Hematopoietic multipotent progenitor cell treated with erythropoietin and hydrocortisone succinate and interleukin-3 and kit ligand, for 8 days (in vitro differentiated cells): ENCODE measurements around the gene SYT7.
A peak's percentile ranks its signal among the peaks of the same experiment; 100 is the strongest.

Source experiments
- DNase-seq: peaks from one replicate; pipeline ENCODE4 v3.0.0-alpha.2; 2015

SYT7 gene

DNA sequence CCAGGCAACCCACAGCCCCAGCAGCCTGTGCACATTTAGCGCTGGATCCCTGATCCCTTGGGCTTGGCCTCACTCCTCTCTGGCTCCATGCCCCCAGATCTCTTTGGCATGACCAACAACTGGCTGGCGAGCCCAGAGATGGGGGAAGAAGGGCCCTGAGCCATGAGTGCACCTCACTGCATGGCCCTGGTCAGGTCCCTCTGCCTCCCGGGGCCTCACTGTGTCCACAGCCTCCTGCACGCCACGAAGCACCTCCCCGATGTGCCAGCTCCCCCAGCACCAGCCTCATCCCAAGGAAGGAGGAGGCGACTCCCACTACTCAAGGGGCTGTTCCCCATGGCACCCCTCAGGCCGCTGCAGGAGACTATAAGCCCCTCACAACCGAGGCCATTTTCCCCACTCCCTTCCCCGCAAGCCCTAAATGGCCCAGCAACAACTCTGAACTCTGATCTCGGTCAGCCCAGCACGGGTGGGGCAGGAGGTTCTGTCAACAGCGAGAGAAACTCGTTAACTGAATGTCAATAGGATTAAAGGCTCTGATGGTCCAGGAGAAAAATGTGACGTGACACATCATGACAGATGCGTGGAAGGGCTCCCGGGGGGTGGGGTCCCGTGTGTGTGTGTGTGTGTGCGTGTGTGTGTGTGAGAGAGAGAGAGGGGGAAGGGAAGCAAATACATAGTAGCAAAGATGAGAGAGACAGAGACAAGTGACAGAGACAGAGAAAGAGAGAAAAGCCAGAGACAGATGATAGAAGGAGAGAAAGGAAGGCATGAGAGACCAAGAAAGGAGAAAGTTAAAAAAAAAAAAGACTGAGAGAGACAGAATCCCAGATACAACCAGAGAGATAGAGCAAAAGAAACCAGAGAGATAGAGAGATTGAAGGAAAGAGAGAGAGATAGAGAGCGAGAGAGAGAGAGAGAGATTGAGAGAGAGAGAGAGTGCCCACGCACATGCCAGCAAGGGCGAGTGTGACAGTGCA is 28.4 kb upstream of the SYT7 start:
- no peak for DNase-seq

DNA sequence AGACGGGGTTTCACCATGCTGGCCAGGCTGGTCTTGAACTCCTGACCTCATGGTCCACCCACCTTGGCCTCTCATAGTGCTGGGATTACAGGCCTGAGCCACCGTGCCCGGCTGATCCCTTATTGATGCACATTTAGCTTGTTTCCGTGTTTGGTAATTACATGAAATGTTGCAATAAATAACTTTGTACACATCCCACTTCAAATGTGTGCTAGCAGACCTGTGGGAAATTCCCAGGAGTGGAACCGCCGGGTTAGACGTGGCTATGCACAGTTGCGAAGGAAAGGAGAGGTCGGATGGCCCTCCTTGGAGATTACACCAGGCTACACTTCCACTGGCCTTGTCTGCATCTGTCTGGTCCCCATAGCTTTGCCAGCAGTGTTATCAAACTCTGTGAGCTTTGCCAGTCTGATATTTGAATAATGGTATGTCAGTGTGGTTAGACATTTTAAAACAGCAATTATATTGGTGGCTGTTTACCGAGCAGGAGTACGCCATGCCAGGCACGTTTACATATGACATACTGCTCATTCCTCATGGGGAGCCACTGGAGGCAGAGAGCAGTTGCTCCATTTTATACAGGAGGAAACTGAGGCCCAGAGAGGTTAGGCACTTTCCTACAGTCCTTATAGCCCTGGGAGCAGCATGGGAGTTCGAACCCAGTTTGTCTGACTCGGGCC is 27.2 kb upstream of the SYT7 start:
- no peak for DNase-seq

DNA sequence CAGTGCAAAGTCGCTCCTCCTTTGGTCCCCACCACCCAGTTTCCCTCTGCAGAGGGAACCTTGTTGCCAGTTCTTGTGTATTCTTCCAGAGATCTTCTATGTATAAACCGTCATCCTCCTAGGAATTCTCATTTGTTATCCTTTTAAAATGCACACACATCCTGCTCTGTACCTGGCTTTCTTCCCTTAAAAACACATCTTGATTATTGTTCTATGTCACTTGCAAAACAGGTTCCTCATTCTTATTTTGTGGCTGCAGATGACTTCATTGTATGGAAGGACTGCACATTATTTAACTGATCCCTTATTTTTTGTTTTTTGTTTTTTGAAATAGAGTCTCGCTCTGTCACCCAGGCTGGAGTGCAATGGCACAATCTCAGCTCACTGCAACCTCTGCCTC is 26.6 kb upstream of the SYT7 start:
- DNase-seq: no peak

DNA sequence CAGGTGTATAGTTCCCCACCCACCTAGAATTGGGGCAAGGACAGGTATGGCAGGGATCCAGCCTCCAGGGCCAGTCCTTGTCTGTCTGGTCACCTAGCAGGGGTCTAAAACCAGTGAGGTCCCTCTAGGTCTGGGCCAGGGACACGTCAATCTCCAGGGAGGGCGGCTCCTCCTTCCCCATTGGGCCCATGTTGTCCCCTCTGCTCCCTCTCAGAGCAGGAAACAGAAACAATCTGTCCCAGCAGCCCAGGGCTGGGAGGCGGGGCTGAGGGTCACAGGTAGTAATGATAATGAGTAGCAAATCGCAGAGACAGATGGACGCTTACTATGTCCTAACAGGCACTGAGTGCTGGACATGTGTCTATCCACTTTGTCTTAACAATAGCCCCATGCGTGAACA is 22.8 kb upstream of the SYT7 start:
- DNase-seq: no peak

DNA sequence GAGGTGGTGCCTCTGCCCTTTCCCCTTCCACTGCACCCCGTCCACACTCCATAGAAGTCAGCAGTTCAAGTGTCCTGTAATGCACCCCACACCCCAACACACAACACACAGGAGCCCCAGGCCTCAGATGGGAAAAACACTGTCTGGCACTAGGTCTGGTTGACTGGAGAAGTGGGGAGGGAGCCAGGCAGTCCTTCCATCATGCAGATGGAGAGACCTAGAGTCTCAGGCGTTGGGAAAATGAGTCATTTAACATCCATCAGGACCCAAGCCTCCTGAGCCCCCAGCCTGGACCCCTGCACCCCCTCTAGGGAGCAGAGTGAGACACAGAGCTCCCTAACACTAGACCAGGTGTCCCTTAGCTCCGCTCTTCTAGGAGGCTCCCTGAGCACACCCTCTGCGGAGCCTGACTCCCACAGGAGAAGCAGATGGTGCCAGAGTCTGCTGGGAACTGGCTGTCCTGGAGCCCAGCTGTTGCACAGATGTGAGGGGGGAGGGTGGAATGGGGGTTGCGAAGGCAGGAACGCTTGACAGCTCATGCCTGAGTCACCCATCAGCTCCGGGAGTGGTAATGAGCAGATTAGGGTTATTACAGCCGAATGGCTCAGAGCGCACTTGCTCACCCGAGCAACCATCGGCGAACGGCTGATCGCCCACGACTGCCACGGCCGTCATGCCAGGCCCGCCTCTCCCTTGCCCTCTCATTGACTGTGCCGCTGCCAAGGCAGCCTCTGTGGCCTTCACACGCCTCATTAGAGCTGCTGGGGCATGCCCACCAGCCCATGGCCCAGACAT is 22.1 kb upstream of the SYT7 start:
- no peak for DNase-seq

DNA sequence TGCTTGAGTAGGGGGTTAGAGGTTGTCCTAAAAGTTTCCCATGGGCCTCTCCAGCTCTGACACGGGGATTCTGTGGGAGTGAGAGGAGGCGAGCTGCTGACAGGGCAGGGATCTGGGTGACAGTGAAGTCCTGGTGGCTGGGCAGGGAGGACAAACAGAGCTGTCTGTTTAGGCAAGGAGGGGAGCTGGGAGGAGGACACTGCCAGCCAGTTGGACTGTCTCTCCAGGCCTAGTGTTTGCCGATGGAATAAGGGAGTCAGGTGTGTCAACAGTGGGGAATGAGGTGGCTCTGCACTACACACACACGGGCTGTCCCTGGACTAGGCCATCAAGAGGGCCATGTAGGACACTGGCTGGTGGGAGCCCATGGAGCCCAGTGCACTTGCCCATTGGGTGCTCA is 20.6 kb upstream of the SYT7 start:
- no peak for DNase-seq

DNA sequence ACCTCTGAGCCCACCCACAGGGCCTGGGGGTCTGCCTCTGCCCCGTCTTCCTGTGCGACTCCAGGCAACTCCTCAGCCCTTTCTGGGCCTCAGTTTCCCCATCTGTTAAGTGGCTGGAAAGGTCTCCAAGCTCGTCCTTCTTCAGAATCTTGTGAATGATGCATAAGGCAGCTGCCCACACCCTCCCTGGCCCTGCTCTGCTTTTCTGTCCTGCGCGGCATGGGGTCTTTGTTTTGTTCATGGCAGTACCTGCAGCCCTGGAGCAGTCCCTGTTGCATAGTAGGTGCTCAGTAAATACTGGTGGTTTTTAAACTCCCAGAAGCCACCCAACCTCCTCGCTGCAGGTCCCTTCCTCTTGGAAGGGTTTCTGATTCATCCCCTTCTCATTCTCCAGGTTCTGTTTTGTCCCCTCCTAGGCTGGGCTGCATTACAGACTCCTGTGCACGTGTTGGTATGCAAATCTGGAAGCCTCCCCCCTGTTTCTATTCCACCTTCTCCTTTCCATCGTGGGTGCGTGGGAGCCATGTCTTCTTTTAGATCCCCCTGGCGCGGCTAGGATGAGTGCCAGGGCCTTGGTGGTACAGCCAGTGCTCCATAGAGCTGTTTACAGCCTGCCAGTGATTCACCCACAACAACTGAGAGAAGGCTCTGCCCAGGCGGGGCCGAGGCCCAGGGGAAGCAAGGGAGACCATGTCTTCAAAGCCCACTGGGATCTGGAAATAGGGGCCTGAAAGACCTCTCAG is 19.3 kb upstream of the SYT7 start:
- no peak for DNase-seq

DNA sequence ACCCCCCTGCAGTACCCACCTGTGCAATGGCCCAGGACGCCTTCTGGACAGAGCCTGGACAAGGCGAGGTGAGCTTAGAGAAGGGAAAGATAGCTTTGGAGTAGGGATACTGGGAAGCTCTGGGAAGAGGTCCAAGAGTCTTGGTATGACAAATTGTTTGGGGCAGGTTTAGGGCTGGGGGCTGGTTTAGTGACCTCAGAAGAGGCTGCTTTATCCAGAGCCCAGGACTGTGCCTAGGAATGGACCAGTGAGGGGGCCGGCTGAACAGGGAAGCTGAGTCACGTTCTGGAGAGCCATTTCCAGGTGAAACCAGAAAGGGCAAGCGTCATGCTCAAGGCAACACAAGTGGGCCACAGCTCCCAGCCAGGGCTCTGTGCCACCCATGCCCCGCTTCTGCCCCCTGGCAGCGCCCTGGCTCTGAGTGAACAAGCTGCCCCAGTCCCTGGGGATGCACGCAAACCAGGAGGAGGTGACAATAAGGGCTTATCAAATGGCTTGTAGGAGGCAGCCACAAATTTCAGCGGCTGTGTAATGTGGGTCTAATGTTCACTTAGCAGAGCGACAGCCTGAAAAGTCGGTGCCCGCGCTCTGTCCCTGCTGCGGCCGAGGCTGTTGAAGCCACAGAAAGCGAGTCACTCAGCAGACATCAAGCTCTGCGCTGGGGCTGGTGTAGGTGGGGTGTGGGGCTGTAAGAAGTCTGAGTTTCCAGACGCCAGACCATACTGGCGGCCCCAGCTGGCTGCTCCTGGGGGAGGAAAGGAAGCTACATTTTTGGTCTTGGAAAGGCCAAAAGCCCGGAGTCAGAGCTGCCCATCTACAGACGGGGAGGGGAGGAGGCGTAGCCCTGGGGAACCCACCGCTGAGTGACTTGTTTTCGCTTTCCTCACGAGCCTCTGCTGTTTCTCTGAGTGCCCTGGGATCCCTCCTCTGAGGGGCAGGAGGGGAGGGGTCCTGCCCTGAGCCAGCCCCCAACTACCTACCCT is 18.3 kb upstream of the SYT7 start:
- no peak for DNase-seq

DNA sequence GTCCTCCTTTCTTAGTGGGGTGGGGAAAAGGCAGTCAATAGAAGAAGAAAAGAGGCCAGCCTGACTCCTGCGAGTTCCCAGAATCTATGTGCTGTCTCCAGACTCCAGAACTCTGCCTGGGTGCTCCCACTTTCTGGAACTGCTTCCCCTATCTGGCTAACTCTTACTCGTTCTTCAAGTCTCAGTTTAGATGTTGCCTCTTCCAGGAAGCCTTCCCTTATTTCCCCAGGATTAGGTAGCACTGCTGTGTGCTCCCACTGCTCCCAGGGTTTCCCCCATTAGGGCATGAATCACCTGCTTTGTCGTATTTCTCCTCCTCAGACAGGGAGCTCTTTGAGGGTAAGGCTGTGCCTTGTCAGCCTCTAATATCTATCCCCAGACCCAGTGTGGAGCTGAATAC is 17.5 kb upstream of the SYT7 start:
- DNase-seq: no peak

DNA sequence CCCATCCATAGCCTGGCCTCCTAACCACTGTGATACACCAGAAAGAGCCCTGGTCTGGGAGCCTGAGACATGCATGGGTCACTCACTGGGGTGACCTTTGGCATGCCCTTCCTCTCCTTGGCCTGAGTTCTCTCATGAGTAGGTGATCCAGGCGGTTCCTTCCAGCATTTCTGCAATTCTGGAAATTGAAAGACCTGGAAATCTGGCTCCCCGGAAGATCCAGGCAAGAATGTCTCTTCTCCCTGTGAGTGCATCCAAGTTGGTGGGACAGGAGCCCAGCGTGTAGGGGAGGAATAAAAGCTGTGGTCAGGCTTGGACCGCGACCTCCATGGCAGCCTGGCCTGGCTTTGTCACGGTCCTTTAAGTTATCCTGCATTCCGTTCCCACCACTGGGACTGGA is 16.1 kb upstream of the SYT7 start:
- no peak for DNase-seq

DNA sequence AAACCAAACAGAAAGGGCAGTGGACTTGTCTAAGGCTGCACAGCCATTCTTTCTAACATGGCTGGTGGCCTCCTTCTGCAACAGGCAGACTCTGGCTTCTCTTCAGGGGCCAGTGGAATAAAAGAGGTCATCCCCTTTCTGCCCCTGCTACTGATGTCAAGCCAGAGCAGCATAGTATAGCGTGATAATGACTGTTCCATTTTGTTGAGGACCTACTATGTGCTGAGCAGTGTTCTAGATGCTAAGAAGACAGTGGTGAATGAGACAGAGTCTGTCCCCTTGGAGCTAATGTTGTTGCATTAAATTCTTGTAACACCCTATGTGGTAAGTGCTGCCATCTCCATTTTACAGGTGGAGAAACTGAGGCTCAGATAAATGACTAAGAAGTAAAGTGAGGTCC is 15.7 kb upstream of the SYT7 start:
- DNase-seq: no peak

DNA sequence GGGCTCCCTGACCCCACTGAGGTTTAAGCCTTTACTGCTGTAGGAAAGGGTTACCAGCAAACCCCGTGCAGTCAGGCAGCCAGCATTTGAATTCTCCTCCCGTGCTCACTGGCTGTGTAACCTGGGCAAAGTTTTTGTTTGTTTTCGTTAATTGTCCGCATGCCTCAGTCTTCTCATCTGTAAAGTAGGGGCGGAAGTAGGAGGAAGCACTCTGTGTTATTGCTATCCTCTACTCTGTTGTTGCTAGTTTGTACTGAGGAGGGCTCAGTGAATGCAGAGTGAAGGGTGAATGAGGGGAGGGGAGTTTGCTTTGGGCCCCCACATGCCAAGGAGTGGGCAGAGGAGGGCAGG is 14.0 kb upstream of the SYT7 start:
- no peak for DNase-seq

DNA sequence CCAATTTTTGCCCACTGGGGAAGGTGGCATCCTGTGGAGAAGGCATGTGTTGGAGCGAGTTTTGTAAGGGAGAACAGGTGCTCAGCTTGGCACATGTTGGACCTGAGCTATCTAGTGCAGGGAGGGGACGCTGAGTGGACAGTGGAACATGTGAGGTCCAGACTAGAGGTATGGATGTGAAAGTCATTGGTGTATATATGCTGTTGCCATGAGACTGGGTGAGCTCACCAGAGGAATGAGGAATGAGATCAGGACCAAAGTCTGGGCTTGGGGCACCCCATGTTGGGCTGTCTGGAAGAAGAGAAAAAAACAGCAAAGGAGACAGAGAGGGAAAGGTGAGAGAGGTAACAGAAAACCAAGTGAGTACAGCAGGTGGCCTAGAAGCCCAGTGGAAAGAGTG is 12.3 kb upstream of the SYT7 start:
- DNase-seq: no peak

DNA sequence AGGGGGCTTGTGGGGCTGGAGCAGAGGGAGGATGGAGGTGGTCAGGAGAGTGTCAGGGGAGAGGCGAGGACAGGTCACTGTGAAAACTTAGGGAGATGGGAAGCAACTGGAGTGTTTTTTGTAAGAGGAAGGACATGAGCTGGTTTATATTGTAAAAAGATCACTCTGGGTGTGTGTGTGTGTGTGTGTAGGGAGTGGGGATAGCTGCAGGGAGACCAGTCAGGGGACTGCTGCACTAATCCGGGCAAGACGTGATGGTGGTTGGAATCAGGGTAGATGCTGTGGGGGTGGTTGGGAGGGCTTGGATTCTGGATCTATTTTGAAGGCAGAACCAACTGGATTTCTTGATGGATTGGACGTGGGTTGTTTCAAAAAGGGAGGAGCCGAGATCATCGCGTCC is 11.3 kb upstream of the SYT7 start:
- DNase-seq: no peak

DNA sequence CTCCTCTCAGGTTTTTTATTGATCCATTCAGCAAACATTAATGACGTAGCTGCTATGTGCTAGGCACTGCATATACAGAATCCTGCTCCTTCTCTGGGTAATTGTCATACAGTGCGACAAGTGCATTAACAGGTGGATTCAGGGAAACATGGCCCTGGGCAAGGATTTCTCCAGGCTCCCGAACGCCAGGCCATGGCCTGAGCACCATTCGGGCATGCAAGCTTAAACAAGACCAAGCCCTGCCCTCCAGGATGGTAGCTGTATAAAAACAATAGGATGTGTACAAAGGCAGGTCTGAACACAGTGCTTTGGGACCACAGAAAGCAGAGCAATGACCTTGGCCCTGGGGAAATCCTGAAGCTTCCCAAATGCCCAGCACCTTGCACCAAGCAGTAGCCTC is 9.1 kb upstream of the SYT7 start:
- DNase-seq: no peak

DNA sequence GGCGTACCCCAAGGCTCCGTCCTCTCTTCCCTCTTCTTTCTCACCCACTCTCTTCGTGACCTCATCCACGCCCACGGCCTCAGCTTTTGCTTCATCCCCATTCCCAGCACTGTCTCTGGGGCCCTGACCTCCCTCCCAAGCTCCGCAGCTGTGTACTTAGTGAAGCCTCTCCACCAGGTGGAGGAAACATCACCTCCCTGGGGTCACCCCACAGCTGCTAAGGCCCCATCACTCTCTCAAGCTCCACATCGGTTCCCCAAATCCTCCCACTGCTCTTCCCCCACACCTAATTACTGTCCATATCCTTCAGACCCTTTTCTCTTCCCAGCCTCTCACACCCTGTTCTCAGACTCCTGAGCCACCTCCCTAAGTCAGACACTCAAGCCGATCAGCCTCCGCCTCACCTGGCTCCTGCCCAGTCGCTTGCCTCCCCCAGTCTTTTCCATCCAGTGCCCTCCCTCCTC is 7.9 kb upstream of the SYT7 start:
- DNase-seq: no peak

DNA sequence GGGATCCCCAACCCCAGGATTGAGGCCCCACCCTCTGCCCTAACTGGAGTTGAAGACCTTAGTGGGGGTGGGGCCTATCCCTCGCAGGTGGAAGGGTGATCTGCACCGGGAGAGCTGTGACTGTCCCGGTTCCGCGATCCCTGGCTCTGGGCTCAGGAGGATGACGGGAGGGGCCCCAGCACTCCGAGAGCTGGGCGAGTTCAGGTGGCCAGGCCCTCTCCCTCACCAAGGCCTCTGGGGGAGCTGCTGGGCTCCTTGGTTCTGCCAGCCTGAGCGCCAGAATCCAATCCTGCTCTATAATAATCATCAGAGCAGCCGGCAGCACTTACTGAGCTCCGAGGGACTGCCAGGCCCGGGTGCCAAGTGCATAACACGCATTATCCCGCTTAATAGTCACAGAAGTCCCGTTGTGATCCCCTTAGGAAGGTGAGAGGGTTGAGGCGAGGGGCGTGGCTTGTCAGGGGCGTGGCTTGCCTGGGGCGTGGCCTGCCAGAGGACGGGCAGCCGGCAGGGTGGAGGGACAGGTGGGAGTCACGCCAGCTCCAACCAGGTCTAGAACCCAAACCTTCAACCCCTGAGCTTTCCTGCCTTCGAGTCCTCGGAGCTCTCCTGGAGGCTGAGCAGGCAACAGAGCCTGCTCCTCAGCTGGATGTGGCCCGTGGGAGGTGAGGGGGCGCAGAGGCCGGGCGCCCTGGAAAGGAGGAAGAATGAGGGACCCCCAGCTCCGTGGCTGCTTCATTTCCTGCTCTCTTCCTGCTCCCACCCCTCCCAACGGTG is 7.3 kb upstream of the SYT7 start:
- peak; percentile 13 for DNase-seq

DNA sequence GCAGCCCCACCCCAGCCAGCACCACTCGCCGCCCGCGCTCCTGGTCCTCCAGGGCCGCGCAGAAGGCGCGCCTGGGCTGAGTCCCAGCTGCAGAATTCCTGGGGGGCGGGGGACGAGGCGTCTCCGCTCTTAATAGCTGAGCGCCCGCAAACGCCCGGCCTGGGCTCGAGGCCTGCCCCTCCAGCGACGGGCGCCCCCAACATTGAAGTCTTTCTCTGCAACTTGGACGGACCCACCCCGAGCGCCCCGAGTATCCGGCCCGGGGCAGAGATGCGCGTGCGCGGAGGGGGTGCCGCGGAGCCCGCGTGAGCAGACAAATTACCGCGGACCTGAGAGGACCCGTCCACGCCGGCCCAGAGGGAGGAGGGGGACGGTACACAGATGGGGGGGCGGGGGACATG is 6.7 kb upstream of the SYT7 start:
- no peak for DNase-seq

DNA sequence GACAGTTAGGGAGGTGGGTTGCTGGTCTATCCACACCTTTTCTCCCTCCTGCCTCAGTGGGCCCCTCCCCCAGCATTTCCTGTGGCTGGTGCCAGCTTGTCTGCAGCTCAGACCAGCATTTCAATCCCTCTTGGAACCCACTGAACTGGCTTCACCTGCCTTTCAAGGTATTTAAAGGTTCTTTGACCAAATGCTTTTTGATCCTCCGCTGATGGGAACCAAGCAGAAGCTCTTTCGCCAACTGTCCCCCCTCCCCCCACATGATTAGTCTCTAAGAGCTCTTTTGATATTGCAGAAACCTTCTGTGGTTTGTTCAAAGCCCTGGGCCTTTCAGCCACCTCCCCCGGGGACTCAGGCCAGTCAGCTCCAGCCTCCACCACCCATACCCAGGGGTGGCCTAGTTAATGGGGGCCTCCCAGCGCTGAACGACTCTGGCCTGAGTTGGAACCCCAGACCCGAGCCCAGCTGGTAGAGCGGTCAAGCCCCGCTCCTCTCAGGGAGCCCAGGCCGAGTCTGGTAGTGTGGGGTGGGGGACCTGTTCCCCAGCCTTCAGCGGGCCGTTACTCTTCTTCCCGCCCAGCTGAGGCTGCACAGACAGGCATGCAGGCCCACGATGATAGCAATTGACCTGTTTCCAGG is 6.0 kb upstream of the SYT7 start:
- no peak for DNase-seq

DNA sequence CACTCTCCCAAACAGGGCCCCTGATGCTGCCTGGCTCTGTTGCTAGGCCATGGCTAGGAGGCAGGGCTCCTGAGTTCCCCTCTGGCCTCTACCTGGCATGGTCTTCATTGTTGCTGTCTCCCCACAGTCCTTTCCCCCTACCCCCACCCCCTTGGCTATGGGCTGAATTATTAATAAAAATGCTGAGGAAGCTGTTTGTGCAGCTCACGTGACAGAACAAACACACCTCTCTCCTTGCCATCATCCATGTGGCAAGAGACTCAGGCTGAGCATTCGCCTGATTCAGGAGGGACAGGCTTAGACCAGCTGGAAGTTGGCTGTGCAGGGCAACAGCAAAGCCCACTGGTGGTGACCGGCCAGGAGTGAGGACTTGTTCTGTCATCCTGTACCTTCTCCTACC is 4.2 kb upstream of the SYT7 start:
- no peak for DNase-seq
